ENCODE data around the gene PRRX1. TPM values are rescaled to one million over a fixed set of nuclear protein-coding genes. Genes with fewer than 3 reads are reported as not detected.

PRRX1 gene
- total and polyA plus RNA-seq, 12 donors = 6.8 to 23.4 (median 13.6) TPM

GRCh38 chr1:170730014-170730413, 66.1 kb downstream of the PRRX1 start:
- H3K9me3 ChIP-seq (replicated peaks in 1 of 3) = no peaks in the 10 kb centered on the region
- H3K27ac ChIP-seq = no peak overlapping the region
- no peaks in the 10 kb centered on the region for H3K4me1 ChIP-seq (replicated peaks in 1 of 2)
- WGBS, 4 donors = 55 to 71% (median 63%) methylated on average over 6 of the region's 6 CpGs
- intact Hi-C loops (cut with DNase I) = no loop called here
- no peak overlapping the region for H3K4me3 ChIP-seq
- TF ChIP-seq CTCF (IDR thresholded peaks at IDR 0.05) (no peak), POLR2A (IDR thresholded peaks at IDR 0.05) (no peak)
- H3K27me3 ChIP-seq = no peaks in the 10 kb centered on the region
- no peaks in the 10 kb centered on the region for H3K36me3 ChIP-seq (replicated peaks in 1 of 2)
- no peak for DNase-seq

GRCh38 chr1:170730438-170730837, 66.5 kb downstream of the PRRX1 start:
- Histone ChIP-seq H3K4me3 (no peak overlapping the region), H3K36me3 (replicated peaks in 1 of 2) (no peaks in the 10 kb centered on the region), H3K4me1 (replicated peaks in 1 of 2) (no peaks in the 10 kb centered on the region), H3K27ac (no peak overlapping the region), H3K27me3 (no peaks in the 10 kb centered on the region), H3K9me3 (replicated peaks in 1 of 3) (no peaks in the 10 kb centered on the region)
- TF ChIP-seq CTCF (IDR thresholded peaks at IDR 0.05) = no peak
- TF ChIP-seq POLR2A (IDR thresholded peaks at IDR 0.05) = no peak
- 81 to 89% (median 87%) methylated on average over 6 of the region's 6 CpGs for WGBS, 4 donors
- intact Hi-C loops (cut with DNase I) = no loop called here
- no peak for DNase-seq

- H3K27me3 ChIP-seq = no peaks in the 10 kb centered on the region
- H3K4me1 ChIP-seq (replicated peaks in 1 of 2) = no peaks in the 10 kb centered on the region
- DNase-seq = no peak
- intact Hi-C loops (cut with DNase I) = no loop called here
- no peak for TF ChIP-seq CTCF (IDR thresholded peaks at IDR 0.05)
- no peaks in the 10 kb centered on the region for H3K9me3 ChIP-seq (replicated peaks in 1 of 3)
- WGBS, 4 donors = 73 to 80% (median 76%) methylated on average over 4 of the region's 4 CpGs
- no peaks in the 10 kb centered on the region for H3K36me3 ChIP-seq (replicated peaks in 1 of 2)
- no peak overlapping the region for H3K4me3 ChIP-seq
- no peak overlapping the region for H3K27ac ChIP-seq
These were observed 67.8 kb downstream of the PRRX1 start for GRCh38 chr1:170731566-170732251.

- H3K27me3 ChIP-seq = no peaks in the 10 kb centered on the region
- WGBS, 4 donors = 21 to 43% (median 34%) methylated on average over 2 of the region's 2 CpGs
- no peak overlapping the region for H3K27ac ChIP-seq
- no peak overlapping the region for H3K4me3 ChIP-seq
- intact Hi-C loops (cut with DNase I) = no loop called here
- H3K36me3 ChIP-seq (replicated peaks in 1 of 2) = no peaks in the 10 kb centered on the region
- TF ChIP-seq POLR2A (IDR thresholded peaks at IDR 0.05) = no peak
- TF ChIP-seq CTCF (IDR thresholded peaks at IDR 0.05) = no peak
- no peak for DNase-seq
- H3K4me1 ChIP-seq (replicated peaks in 1 of 2) = no peaks in the 10 kb centered on the region
- no peaks in the 10 kb centered on the region for H3K9me3 ChIP-seq (replicated peaks in 1 of 3)
These were observed 68.3 kb downstream of the PRRX1 start for GRCh38 chr1:170732252-170732588.

All from adrenal gland (tissue), 12 donors.